GM23338 (cell line): ENCODE measurements around the gene NTN3. TPM values are rescaled to one million over a fixed set of nuclear protein-coding genes. Genes with fewer than 3 reads are reported as not detected.

Experiments
- ATAC-seq: fragments of 200-7000 bp; cut with Tn5 transposase; 3 replicates; pipeline ENCODE4 v1.9.1; 2020
- DNase-seq: peaks from one replicate; pipeline ENCODE4 v3.0.0-alpha.2; 2015; ENCODE audit warnings: low spot score
- H2AFZ ChIP-seq: fragments of 200-600 bp; sonication (generic); 2 replicates; pipeline ENCODE4 v1.8.0; 2016; ENCODE audit warnings: antibody characterized with exemption, mild to moderate bottlenecking, moderate library complexity
- H3F3A ChIP-seq: fragments of 200-600 bp; sonication (generic); replicated peaks from 2 replicates; pipeline ENCODE4 v1.8.0; 2017; ENCODE audit warnings: antibody characterized with exemption, mixed run types, low read depth
- H3K27ac ChIP-seq: fragments of 200-600 bp; sonication (generic); 2 replicates; pipeline ENCODE4 v1.6.1; 2016; ENCODE audit warnings: low read depth
- H3K27me3 ChIP-seq: fragments of 200-600 bp; sonication (generic); 2 replicates; pipeline ENCODE4 v1.8.0; 2016; ENCODE audit warnings: mild to moderate bottlenecking, mixed run types, moderate library complexity; ENCODE audit not compliant: insufficient read depth
- H3K36me3 ChIP-seq: fragments of 200-600 bp; sonication (generic); 2 replicates; pipeline ENCODE4 v1.8.0; 2016; ENCODE audit warnings: mild to moderate bottlenecking; ENCODE audit not compliant: insufficient read depth
- H3K4me1 ChIP-seq: fragments of 200-600 bp; sonication (generic); 2 replicates; pipeline ENCODE4 v1.8.0; 2016; ENCODE audit warnings: mild to moderate bottlenecking, moderate library complexity; ENCODE audit not compliant: insufficient read depth
- H3K4me2 ChIP-seq: fragments of 200-600 bp; sonication (generic); 2 replicates; pipeline ENCODE4 v1.7.1; 2017; ENCODE audit warnings: mixed run types
- H3K4me3 ChIP-seq: fragments of 200-600 bp; sonication (generic); 2 replicates; pipeline ENCODE4 v1.6.1; 2016; ENCODE audit warnings: mixed run types
- H3K79me2 ChIP-seq: fragments of 200-600 bp; sonication (generic); replicated peaks from 2 replicates; pipeline ENCODE4 v1.8.0; 2017; ENCODE audit warnings: mild to moderate bottlenecking; ENCODE audit not compliant: insufficient read depth
- H3K9me2 ChIP-seq: fragments of 200-600 bp; sonication (generic); 2 replicates; pipeline ENCODE4 v1.8.0; 2017; ENCODE audit not compliant: insufficient read depth
- H4K20me1 ChIP-seq: fragments of 200-600 bp; sonication (generic); replicated peaks from 2 replicates; pipeline ENCODE4 v1.8.0; 2017; ENCODE audit warnings: mild to moderate bottlenecking; ENCODE audit not compliant: insufficient read depth
- H3K27ac Mint-ChIP-seq: 2 replicates; pipeline ENCODE4 v1.8.0; 2020; ENCODE audit warnings: inconsistent platforms, mild to moderate bottlenecking, moderate library complexity, mixed read lengths
- H3K27me3 Mint-ChIP-seq: 3 replicates; pipeline ENCODE4 v1.8.0; 2022; ENCODE audit warnings: low read depth, mild to moderate bottlenecking, moderate library complexity, mixed read lengths, inconsistent platforms; ENCODE audit not compliant: insufficient read depth, poor library complexity
- H3K36me3 Mint-ChIP-seq: 3 replicates; pipeline ENCODE4 v1.8.0; 2021; ENCODE audit warnings: low read depth, mild to moderate bottlenecking, inconsistent platforms, moderate library complexity, mixed read lengths
- H3K4me1 Mint-ChIP-seq: 3 replicates; pipeline ENCODE4 v1.8.0; 2020; ENCODE audit warnings: mild to moderate bottlenecking, inconsistent platforms, mixed read lengths
- H3K4me3 Mint-ChIP-seq: 3 replicates; pipeline ENCODE4 v1.8.0; 2021; ENCODE audit warnings: moderate library complexity, mild to moderate bottlenecking, inconsistent platforms, mixed read lengths
- H3K9me3 Mint-ChIP-seq: 3 replicates; pipeline ENCODE4 v1.8.0; 2020; ENCODE audit warnings: moderate library complexity, mild to moderate bottlenecking, inconsistent platforms, mixed read lengths
- CREB1 ChIP-seq: fragments of 250-450 bp; sonication (Bioruptor Pico); IDR thresholded peaks from 2 replicates; pipeline ENCODE4 v1.5.0; 2020; ENCODE audit warnings: low read depth, mild to moderate bottlenecking, moderate library complexity
- EZH2 ChIP-seq: fragments of 200-600 bp; sonication (generic); IDR thresholded peaks from one replicate; pipeline ENCODE4 v1.8.0; 2017; ENCODE audit warnings: antibody characterized with exemption, mild to moderate bottlenecking, low read depth; ENCODE audit not compliant: unreplicated experiment
- EZH2phosphoT487 ChIP-seq: fragments of 200-600 bp; sonication (generic); IDR thresholded peaks from one replicate; pipeline ENCODE4 v1.8.1; 2018; ENCODE audit warnings: antibody characterized with exemption; ENCODE audit not compliant: unreplicated experiment
- JUNB ChIP-seq: IDR thresholded peaks from one replicate; pipeline ENCODE4 v1.6.1; 2016; ENCODE audit warnings: antibody characterized with exemption; ENCODE audit not compliant: unreplicated experiment
- NANOG ChIP-seq: IDR thresholded peaks from 2 replicates; pipeline ENCODE4 v1.6.1; 2016; ENCODE audit warnings: antibody characterized with exemption, borderline replicate concordance
- POLR2AphosphoS5 ChIP-seq: IDR thresholded peaks from 2 replicates; pipeline ENCODE4 v1.6.1; 2016; ENCODE audit warnings: antibody characterized with exemption, low read depth
- STAT1 ChIP-seq: IDR thresholded peaks from one replicate; pipeline ENCODE4 v1.6.1; 2016; ENCODE audit warnings: antibody characterized with exemption; ENCODE audit not compliant: unreplicated experiment
- ZNF114 ChIP-seq: fragments of 250-450 bp; sonication (Bioruptor Pico); IDR thresholded peaks from 2 replicates; pipeline ENCODE4 v1.5.0; 2020; ENCODE audit warnings: mild to moderate bottlenecking, moderate library complexity
- ZNF331 ChIP-seq: fragments of 250-450 bp; sonication (Bioruptor Pico); IDR thresholded peaks from 2 replicates; pipeline ENCODE4 v1.5.0; 2020; ENCODE audit warnings: low read depth, mild to moderate bottlenecking, moderate library complexity
- polyA plus RNA-seq: library from polyadenylated mRNA; unstranded; fragments of >200 nt; fragmentation: Nextera tagmentation; extraction: Ambion mirVana; gene quantifications from 2 replicates; pipeline ENCODE4 v1.2.1, GENCODE V29; 2016
- total RNA-seq: library from RNA; depleted of rRNA; stranded (reverse); fragments of >200 nt; shearing (Covaris generic); gene quantifications from 2 replicates; pipeline ENCODE4 v1.2.3, GENCODE V29; 2014
- TF ChIP-seq, protein P1 (sequence below): IDR thresholded peaks from 2 replicates; pipeline ENCODE4 v1.6.1; 2016; ENCODE audit warnings: antibody characterized with exemption
- TF ChIP-seq, protein P2 (sequence below): fragments of 250-450 bp; sonication (Bioruptor Pico); IDR thresholded peaks from 2 replicates; pipeline ENCODE4 v1.5.0; 2020; ENCODE audit warnings: mild to moderate bottlenecking, moderate library complexity
- TF ChIP-seq, protein P3 (sequence below): IDR thresholded peaks from one replicate; pipeline ENCODE4 v1.6.1; 2018; ENCODE audit warnings: antibody characterized with exemption; ENCODE audit not compliant: unreplicated experiment
- TF ChIP-seq, protein P4 (sequence below), 2 experiments: fragments of 200-600 bp in 1 of 2; sonication (generic) in 1 of 2; conservative IDR thresholded peaks; 2 replicates each; pipeline versions ENCODE4 v1.5.1 to v1.6.1; 2016 to 2017; ENCODE audit warnings: antibody characterized with exemption in 2 of 2, low read depth in 2 of 2, mild to moderate bottlenecking in 2 of 2, moderate library complexity in 1 of 2

Gene NTN3
- total and polyA plus RNA-seq, 2 experiments from 2014 or later, result 0.10 to 1.7 TPM

DNA sequence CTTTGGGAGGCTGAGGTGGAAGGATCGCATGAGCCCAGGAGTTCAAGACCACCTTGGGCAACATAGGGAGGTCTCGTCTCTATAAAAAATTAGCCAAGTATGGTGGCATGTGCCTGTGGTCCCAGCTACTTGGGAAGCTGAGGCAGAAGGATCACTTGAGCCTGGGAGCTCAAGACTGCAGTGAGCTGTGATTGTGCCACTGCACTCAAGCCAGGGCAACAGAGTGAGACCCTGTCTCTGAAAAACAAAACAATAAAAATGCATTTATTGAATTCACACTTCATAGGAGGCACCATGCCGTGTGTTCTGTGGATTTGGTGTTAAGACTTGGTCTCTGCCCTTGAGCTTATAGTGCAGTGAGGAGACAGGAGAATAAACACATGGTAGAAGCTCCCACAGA, 6.2 kb downstream of the NTN3 start:
- Histone ChIP-seq H3K27me3 (peaks cover 35% of the 10 kb centered on the region), H2AFZ (no peak overlapping the region), H3K27ac (no peak overlapping the region), H4K20me1 (peaks cover 32% of the 10 kb centered on the region), H3K36me3 (no peaks in the 10 kb centered on the region), H3K4me3 (no peak overlapping the region), H3K79me2 (peaks cover 17% of the 10 kb centered on the region), H3K4me1 (peaks cover 8% of the 10 kb centered on the region), H3K9me2 (no peaks in the 10 kb centered on the region), H3K4me2 (no peak overlapping the region), H3F3A (peaks cover 16% of the 10 kb centered on the region)
- Mint-ChIP-seq H3K4me1 (peaks cover 10% of the 10 kb centered on the region; the same call in 2 of the 3 replicates), H3K36me3 (no peaks in the 10 kb centered on the region; the same call in 2 of the 3 replicates), H3K27me3 (peaks cover 29% of the 10 kb centered on the region), H3K9me3 (no peaks in the 10 kb centered on the region), H3K27ac (no peak overlapping the region), H3K4me3 (no peak overlapping the region; the same call in 2 of the 3 replicates)
- ATAC-seq, result no peak
- DNase-seq, result no peak
- TF ChIP-seq ZNF114 (CRISPR knock-in tag), result no peak
- TF ChIP-seq ZNF331 (CRISPR knock-in tag), result no peak
- TF ChIP-seq, protein P1, sequence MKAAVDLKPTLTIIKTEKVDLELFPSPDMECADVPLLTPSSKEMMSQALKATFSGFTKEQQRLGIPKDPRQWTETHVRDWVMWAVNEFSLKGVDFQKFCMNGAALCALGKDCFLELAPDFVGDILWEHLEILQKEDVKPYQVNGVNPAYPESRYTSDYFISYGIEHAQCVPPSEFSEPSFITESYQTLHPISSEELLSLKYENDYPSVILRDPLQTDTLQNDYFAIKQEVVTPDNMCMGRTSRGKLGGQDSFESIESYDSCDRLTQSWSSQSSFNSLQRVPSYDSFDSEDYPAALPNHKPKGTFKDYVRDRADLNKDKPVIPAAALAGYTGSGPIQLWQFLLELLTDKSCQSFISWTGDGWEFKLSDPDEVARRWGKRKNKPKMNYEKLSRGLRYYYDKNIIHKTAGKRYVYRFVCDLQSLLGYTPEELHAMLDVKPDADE, result no peak
- no peak for TF ChIP-seq EZH2
- no peak for TF ChIP-seq STAT1
- TF ChIP-seq, protein P2, sequence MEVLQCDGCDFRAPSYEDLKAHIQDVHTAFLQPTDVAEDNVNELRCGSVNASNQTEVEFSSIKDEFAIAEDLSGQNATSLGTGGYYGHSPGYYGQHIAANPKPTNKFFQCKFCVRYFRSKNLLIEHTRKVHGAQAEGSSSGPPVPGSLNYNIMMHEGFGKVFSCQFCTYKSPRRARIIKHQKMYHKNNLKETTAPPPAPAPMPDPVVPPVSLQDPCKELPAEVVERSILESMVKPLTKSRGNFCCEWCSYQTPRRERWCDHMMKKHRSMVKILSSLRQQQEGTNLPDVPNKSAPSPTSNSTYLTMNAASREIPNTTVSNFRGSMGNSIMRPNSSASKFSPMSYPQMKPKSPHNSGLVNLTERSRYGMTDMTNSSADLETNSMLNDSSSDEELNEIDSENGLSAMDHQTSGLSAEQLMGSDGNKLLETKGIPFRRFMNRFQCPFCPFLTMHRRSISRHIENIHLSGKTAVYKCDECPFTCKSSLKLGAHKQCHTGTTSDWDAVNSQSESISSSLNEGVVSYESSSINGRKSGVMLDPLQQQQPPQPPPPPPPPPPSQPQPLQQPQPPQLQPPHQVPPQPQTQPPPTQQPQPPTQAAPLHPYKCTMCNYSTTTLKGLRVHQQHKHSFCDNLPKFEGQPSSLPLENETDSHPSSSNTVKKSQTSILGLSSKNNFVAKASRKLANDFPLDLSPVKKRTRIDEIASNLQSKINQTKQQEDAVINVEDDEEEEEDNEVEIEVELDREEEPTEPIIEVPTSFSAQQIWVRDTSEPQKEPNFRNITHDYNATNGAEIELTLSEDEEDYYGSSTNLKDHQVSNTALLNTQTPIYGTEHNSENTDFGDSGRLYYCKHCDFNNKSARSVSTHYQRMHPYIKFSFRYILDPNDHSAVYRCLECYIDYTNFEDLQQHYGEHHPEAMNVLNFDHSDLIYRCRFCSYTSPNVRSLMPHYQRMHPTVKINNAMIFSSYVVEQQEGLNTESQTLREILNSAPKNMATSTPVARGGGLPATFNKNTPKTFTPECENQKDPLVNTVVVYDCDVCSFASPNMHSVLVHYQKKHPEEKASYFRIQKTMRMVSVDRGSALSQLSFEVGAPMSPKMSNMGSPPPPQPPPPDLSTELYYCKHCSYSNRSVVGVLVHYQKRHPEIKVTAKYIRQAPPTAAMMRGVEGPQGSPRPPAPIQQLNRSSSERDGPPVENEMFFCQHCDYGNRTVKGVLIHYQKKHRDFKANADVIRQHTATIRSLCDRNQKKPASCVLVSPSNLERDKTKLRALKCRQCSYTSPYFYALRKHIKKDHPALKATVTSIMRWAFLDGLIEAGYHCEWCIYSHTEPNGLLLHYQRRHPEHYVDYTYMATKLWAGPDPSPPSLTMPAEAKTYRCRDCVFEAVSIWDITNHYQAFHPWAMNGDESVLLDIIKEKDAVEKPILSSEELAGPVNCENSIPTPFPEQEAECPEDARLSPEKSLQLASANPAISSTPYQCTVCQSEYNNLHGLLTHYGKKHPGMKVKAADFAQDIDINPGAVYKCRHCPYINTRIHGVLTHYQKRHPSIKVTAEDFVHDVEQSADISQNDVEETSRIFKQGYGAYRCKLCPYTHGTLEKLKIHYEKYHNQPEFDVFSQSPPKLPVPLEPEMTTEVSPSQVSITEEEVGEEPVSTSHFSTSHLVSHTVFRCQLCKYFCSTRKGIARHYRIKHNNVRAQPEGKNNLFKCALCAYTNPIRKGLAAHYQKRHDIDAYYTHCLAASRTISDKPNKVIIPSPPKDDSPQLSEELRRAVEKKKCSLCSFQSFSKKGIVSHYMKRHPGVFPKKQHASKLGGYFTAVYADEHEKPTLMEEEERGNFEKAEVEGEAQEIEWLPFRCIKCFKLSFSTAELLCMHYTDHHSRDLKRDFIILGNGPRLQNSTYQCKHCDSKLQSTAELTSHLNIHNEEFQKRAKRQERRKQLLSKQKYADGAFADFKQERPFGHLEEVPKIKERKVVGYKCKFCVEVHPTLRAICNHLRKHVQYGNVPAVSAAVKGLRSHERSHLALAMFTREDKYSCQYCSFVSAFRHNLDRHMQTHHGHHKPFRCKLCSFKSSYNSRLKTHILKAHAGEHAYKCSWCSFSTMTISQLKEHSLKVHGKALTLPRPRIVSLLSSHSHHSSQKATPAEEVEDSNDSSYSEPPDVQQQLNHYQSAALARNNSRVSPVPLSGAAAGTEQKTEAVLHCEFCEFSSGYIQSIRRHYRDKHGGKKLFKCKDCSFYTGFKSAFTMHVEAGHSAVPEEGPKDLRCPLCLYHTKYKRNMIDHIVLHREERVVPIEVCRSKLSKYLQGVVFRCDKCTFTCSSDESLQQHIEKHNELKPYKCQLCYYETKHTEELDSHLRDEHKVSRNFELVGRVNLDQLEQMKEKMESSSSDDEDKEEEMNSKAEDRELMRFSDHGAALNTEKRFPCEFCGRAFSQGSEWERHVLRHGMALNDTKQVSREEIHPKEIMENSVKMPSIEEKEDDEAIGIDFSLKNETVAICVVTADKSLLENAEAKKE (CRISPR knock-in tag), result no peak
- TF ChIP-seq, protein P3, sequence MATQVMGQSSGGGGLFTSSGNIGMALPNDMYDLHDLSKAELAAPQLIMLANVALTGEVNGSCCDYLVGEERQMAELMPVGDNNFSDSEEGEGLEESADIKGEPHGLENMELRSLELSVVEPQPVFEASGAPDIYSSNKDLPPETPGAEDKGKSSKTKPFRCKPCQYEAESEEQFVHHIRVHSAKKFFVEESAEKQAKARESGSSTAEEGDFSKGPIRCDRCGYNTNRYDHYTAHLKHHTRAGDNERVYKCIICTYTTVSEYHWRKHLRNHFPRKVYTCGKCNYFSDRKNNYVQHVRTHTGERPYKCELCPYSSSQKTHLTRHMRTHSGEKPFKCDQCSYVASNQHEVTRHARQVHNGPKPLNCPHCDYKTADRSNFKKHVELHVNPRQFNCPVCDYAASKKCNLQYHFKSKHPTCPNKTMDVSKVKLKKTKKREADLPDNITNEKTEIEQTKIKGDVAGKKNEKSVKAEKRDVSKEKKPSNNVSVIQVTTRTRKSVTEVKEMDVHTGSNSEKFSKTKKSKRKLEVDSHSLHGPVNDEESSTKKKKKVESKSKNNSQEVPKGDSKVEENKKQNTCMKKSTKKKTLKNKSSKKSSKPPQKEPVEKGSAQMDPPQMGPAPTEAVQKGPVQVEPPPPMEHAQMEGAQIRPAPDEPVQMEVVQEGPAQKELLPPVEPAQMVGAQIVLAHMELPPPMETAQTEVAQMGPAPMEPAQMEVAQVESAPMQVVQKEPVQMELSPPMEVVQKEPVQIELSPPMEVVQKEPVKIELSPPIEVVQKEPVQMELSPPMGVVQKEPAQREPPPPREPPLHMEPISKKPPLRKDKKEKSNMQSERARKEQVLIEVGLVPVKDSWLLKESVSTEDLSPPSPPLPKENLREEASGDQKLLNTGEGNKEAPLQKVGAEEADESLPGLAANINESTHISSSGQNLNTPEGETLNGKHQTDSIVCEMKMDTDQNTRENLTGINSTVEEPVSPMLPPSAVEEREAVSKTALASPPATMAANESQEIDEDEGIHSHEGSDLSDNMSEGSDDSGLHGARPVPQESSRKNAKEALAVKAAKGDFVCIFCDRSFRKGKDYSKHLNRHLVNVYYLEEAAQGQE, result no peak
- TF ChIP-seq POLR2AphosphoS5, result no peak
- TF ChIP-seq EZH2phosphoT487, result no peak
- TF ChIP-seq, protein P4, sequence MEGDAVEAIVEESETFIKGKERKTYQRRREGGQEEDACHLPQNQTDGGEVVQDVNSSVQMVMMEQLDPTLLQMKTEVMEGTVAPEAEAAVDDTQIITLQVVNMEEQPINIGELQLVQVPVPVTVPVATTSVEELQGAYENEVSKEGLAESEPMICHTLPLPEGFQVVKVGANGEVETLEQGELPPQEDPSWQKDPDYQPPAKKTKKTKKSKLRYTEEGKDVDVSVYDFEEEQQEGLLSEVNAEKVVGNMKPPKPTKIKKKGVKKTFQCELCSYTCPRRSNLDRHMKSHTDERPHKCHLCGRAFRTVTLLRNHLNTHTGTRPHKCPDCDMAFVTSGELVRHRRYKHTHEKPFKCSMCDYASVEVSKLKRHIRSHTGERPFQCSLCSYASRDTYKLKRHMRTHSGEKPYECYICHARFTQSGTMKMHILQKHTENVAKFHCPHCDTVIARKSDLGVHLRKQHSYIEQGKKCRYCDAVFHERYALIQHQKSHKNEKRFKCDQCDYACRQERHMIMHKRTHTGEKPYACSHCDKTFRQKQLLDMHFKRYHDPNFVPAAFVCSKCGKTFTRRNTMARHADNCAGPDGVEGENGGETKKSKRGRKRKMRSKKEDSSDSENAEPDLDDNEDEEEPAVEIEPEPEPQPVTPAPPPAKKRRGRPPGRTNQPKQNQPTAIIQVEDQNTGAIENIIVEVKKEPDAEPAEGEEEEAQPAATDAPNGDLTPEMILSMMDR (conservative IDR thresholded peaks at IDR 0.05; ENCODE audit: low read depth in 2 of 2), result no peak
- no peak for TF ChIP-seq JUNB
- no peak for TF ChIP-seq NANOG
- no peak for TF ChIP-seq CREB1 (CRISPR knock-in tag)
